AG09309 (cell line): Measurements from ENCODE around the gene IRGC.
A peak's percentile ranks its signal among the peaks of the same experiment; 100 is the strongest.

Experiments
- DNase-seq: peaks from one replicate; pipeline ENCODE4 v3.0.0-alpha.2; 2010; ENCODE audit warnings: low read depth
- H3K4me3 ChIP-seq: 2 replicates; pipeline ENCODE4 v1.5.1; 2011; ENCODE audit warnings: mild to moderate bottlenecking, low read depth, low read length, moderate library complexity; ENCODE audit not compliant: control insufficient read depth
- CTCF ChIP-seq: IDR thresholded peaks from 2 replicates; pipeline ENCODE4 v1.5.1; 2011; ENCODE audit warnings: mild to moderate bottlenecking, low read depth, low read length, inconsistent platforms; ENCODE audit not compliant: insufficient read depth, control insufficient read depth; ENCODE audit errors: missing control alignments

The IRGC gene

GRCh38 chr19:43715776-43716175, at the start of gene IRGC:
IRGC (plus strand) TSS chr19:43716076; CDS start chr19:43718559, 2,483 bp downstream.
- no peak for TF ChIP-seq CTCF
- H3K4me3 ChIP-seq: no peak within 1 kb of the TSS
- no peak for DNase-seq

- TF ChIP-seq CTCF: no peak
- H3K4me3 ChIP-seq: no peak overlapping the region; the same call in 1 of the 2 replicates
- no peak for DNase-seq
These were observed 48.6 kb upstream of the IRGC start for GRCh38 chr19:43667126-43667875.

GRCh38 chr19:43667876-43668405, 47.9 kb upstream of the IRGC start:
- peak overlapping the region; percentile 87 for H3K4me3 ChIP-seq
- no peak for DNase-seq
- TF ChIP-seq CTCF: no peak

GRCh38 chr19:43668406-43669109, 47.3 kb upstream of the IRGC start:
- peak overlapping the region; percentile 87 for H3K4me3 ChIP-seq
- TF ChIP-seq CTCF: no peak
- DNase-seq: peak; percentile 98

- H3K4me3 ChIP-seq: no peak overlapping the region
- no peak for TF ChIP-seq CTCF
- DNase-seq: no peak
These were observed 43.7 kb upstream of the IRGC start for GRCh38 chr19:43672061-43672679.

- TF ChIP-seq CTCF: no peak
- no peak for DNase-seq
- no peak overlapping the region for H3K4me3 ChIP-seq
These were observed 42.2 kb upstream of the IRGC start for GRCh38 chr19:43673637-43674036.
